IMR-90 (cell line): Measurements from ENCODE around the gene CBS. TPM values are rescaled to one million over a fixed set of nuclear protein-coding genes. Genes with fewer than 3 reads are reported as not detected.
"Not testable (repeated sequence)": the region's sequence is repeated elsewhere in the genome, so short reads cannot be mapped to it uniquely, and the experiment has no call there.

Source experiments
- ATAC-seq: fragments of 200-7000 bp; cut with Tn5 transposase; 2 replicates; pipeline ENCODE4 v1.9.1; 2020; ENCODE audit warnings: low read depth, mild to moderate bottlenecking, moderate library complexity
- BruUV-seq: library from RNA; stranded (reverse); fragments of 400-500 nt; replicated peaks from 2 replicates; lab custom pipeline; 2021; lab: Mats Ljungman, UMichigan
- CTCF ChIA-PET: fragments of 300-600 bp; formaldehyde crosslinking; extraction: SDS; loops from one replicate; lab custom pipeline; 2021; ENCODE audit warnings: antibody characterized with exemption; lab: Yijun Ruan, JAX
- POLR2A ChIA-PET: fragments of 300-600 bp; sonication (Branson Sonifier 250); formaldehyde crosslinking; loops from one replicate; lab custom pipeline; 2022; ENCODE audit warnings: antibody characterized with exemption; ENCODE audit not compliant: unreplicated experiment; lab: Charles Lee
- DNase-seq: peaks from one replicate; pipeline ENCODE4 v3.0.0; 2013
- H2AFZ ChIP-seq: replicated peaks from 2 replicates; pipeline ENCODE3; 2013; ENCODE audit warnings: low read length, mild to moderate bottlenecking; ENCODE audit not compliant: poor library complexity
- H2AK5ac ChIP-seq: 2 replicates; pipeline ENCODE4 v1.6.1; 2013; ENCODE audit warnings: low read depth, low read length, inconsistent platforms
- H2AK9ac ChIP-seq: replicated peaks from 2 replicates; pipeline ENCODE3; 2013; ENCODE audit warnings: mild to moderate bottlenecking, low read depth, low read length, moderate library complexity; ENCODE audit not compliant: poor library complexity
- H2BK120ac ChIP-seq: 2 replicates; pipeline ENCODE4 v1.6.1; 2013; ENCODE audit warnings: low read depth, low read length, inconsistent platforms
- H2BK15ac ChIP-seq: 3 replicates; pipeline ENCODE4 v1.6.1; 2013; ENCODE audit warnings: low read depth, low read length, inconsistent platforms
- H2BK20ac ChIP-seq: 2 replicates; pipeline ENCODE4 v1.6.1; 2013; ENCODE audit warnings: low read depth, mild to moderate bottlenecking, inconsistent platforms, low read length, moderate library complexity
- H2BK5ac ChIP-seq: 2 replicates; pipeline ENCODE4 v1.6.1; 2013; ENCODE audit warnings: mild to moderate bottlenecking, low read depth, low read length, inconsistent platforms; ENCODE audit not compliant: poor library complexity, severe bottlenecking
- H3K14ac ChIP-seq: replicated peaks from 2 replicates; pipeline ENCODE4 v1.6.1; 2013; ENCODE audit warnings: low read depth, low read length, inconsistent platforms
- H3K18ac ChIP-seq: 2 replicates; pipeline ENCODE4 v1.6.1; 2013; ENCODE audit warnings: low read depth, low read length, control low read depth
- H3K23ac ChIP-seq: 2 replicates; pipeline ENCODE4 v1.6.1; 2013; ENCODE audit warnings: low read depth, low read length, inconsistent platforms
- H3K27ac ChIP-seq: 2 replicates; pipeline ENCODE4 v1.5.1; 2013; ENCODE audit warnings: mild to moderate bottlenecking, control low read depth, low read length; ENCODE audit not compliant: insufficient read depth
- H3K27me3 ChIP-seq: 2 replicates; pipeline ENCODE4 v1.6.1; 2013; ENCODE audit warnings: low read length; ENCODE audit not compliant: control insufficient read depth, insufficient read depth
- H3K36me3 ChIP-seq: 2 replicates; pipeline ENCODE4 v1.6.1; 2013; ENCODE audit warnings: low read length, mixed read lengths; ENCODE audit not compliant: control insufficient read depth, insufficient read depth
- H3K4ac ChIP-seq: 2 replicates; pipeline ENCODE4 v1.6.1; 2013; ENCODE audit warnings: low read depth, low read length, inconsistent platforms
- H3K4me1 ChIP-seq: 2 replicates; pipeline ENCODE4 v1.6.1; 2013; ENCODE audit warnings: low read length, mixed read lengths; ENCODE audit not compliant: control insufficient read depth, insufficient read depth
- H3K4me2 ChIP-seq: 2 replicates; pipeline ENCODE4 v1.6.1; 2013; ENCODE audit warnings: low read depth, mild to moderate bottlenecking, control low read depth, low read length, moderate library complexity
- H3K4me3 ChIP-seq: 2 replicates; pipeline ENCODE4 v1.5.1; 2013; ENCODE audit warnings: low read depth, mild to moderate bottlenecking, control low read depth, low read length, moderate library complexity; ENCODE audit not compliant: insufficient read depth
- H3K56ac ChIP-seq: 2 replicates; pipeline ENCODE4 v1.6.1; 2013; ENCODE audit warnings: low read length, inconsistent platforms; ENCODE audit not compliant: insufficient read depth; ENCODE audit errors: extremely low read depth
- H3K79me1 ChIP-seq, 2 experiments: 2 replicates each; pipeline ENCODE4 v1.6.1; 2013; ENCODE audit warnings: low read length in 2 of 2, inconsistent platforms in 1 of 2, low read depth in 1 of 2
- H3K9ac ChIP-seq: 2 replicates; pipeline ENCODE4 v1.6.1; 2013; ENCODE audit warnings: low read depth, low read length, control low read depth
- H3K9me1 ChIP-seq: 2 replicates; pipeline ENCODE4 v1.6.1; 2013; ENCODE audit warnings: low read length, inconsistent platforms; ENCODE audit not compliant: insufficient read depth
- H3K9me3 ChIP-seq: 2 replicates; pipeline ENCODE4 v1.6.1; 2013; ENCODE audit warnings: low read length; ENCODE audit not compliant: control insufficient read depth, insufficient read depth
- H4K20me1 ChIP-seq: 2 replicates; pipeline ENCODE4 v1.6.1; 2013; ENCODE audit warnings: low read length, inconsistent platforms; ENCODE audit not compliant: insufficient read depth
- H4K5ac ChIP-seq: 2 replicates; pipeline ENCODE4 v1.6.1; 2013; ENCODE audit warnings: mild to moderate bottlenecking, low read depth, low read length, control low read depth
- H4K8ac ChIP-seq, 2 experiments: 2 replicates each; pipeline ENCODE4 v1.6.1; 2013; ENCODE audit warnings: low read depth in 2 of 2, low read length in 2 of 2, control low read depth in 1 of 2, inconsistent platforms in 1 of 2
- H4K91ac ChIP-seq: 2 replicates; pipeline ENCODE4 v1.6.1; 2013; ENCODE audit warnings: low read depth, low read length, inconsistent platforms; ENCODE audit not compliant: insufficient read depth
- WGBS, 2 experiments: methylation state at CpG; one replicate each; pipeline versions ENCODE4 v1.1.5 to v1.1.7; 2013; ENCODE audit warnings: missing lambda C conversion rate in 2 of 2; ENCODE audit not compliant: insufficient read length in 1 of 2; ENCODE audit errors: extremely low coverage in 2 of 2; 5-methylcytosine and 5-hydroxymethylcytosine counted together
- dilution Hi-C: fragments of 300-500 bp; cut with HindIII; formaldehyde crosslinking; loops from one replicate; pipeline ENCODE4 v1.14.3; 2018; ENCODE audit warnings: low sequenced_read_pairs; ENCODE audit not compliant: unreplicated experiment
- in situ Hi-C: fragments of 300-500 bp; cut with MboI; formaldehyde crosslinking; loops from 3 replicates; pipeline ENCODE4 v1.14.3; 2019; ENCODE audit warnings: low sequenced_read_pairs, inconsistent platforms, mixed read lengths
- intact Hi-C: fragments of 100-400 bp; cut with micrococcal nuclease; formaldehyde crosslinking; loops from 2 replicates; pipeline ENCODE4 v1.10.0; 2022
- polyA plus RNA-seq, 3 experiments: library from polyadenylated mRNA; depleted of rRNA; stranded (reverse); fragments of >200 nt; gene quantifications; 2 replicates each; pipeline ENCODE4 v1.2.3, GENCODE V29; 2012; ENCODE audit warnings: low replicate concordance in 1 of 3
- total RNA-seq: library from RNA; depleted of rRNA; stranded (reverse); fragments of >200 nt; gene quantifications from 2 replicates; pipeline ENCODE4 v1.2.3, GENCODE V29; 2012

CBS gene
- total and polyA plus RNA-seq, 2 of the 4 experiments (the other 2 are of a cell fraction): 38.5 to 54.3 TPM

DNA sequence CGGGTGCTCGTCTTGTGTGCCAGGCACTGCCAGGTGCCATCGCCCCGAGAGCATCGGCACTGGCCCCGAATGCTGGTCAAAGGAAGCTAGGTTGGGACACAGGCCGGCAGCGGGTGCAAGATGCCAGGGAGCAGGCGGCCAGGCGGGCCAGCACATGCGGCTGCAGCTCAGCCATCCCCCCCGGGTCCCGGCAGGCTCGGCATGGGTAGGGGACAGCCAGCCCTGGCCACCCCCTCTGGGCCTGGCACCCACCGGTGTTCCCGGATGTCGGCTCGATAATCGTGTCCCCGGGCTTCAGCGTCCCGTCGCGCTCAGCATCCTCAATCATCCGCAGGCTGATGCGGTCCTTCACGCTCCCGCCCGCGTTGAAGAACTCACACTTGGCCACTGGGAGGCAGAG is 9.6 kb downstream of the CBS start:
- H3K9me1 ChIP-seq, BruUV-seq: not testable (repeated sequence)

DNA sequence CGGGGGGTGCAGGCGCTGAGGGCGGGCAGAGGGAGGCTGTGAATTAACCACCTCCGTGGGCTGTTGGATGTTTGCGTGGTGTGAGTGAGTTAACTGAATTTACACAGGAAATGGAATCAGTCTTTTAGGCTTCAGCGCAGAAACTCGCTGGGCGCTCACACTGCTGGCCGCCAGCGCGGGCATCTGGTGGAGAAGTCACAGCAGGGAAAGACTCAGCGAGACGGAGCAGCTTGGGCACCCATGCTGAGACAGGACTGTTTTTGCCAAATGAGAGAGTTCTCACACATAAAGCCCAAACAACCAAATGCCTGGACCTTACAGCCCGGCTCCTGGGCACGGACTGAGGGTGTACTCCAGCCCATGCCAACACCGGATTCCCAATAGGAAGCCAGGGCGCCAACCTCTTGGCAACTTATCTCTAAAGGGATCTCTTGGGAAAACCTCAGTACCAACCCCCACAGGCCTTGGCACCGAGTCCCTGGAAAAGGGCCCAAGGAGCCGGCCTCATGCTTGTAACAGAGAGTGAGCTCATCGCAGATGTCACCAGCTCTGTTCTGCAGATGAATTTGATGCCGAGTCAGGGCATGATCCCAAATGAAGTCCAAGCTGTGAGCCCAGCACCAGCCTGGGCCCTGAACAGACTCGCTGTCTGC is 11.2 kb downstream of the CBS start:
- H4K91ac ChIP-seq, H3K9ac ChIP-seq, DNase-seq, H3K18ac ChIP-seq, H2BK120ac ChIP-seq, H2BK15ac ChIP-seq, H2BK20ac ChIP-seq, H2AK5ac ChIP-seq, H3K36me3 ChIP-seq, ATAC-seq, H3K4ac ChIP-seq, H3K9me3 ChIP-seq, H2BK5ac ChIP-seq, H3K14ac ChIP-seq, POLR2A ChIA-PET, H3K27me3 ChIP-seq, H3K4me2 ChIP-seq, H3K9me1 ChIP-seq, H3K4me3 ChIP-seq, H3K79me1 ChIP-seq, H2AFZ ChIP-seq, H3K27ac ChIP-seq, H4K5ac ChIP-seq, BruUV-seq, H3K23ac ChIP-seq, H3K56ac ChIP-seq, H4K20me1 ChIP-seq, H2AK9ac ChIP-seq, CTCF ChIA-PET, H3K4me1 ChIP-seq, intact Hi-C loops, dilution Hi-C loops, in situ Hi-C loops, H4K8ac ChIP-seq: not testable (repeated sequence)
- WGBS, 2 experiments: no CpG with 5 or more reads among the region's 22 CpGs

More for the DNA sequence above, 9.6 kb downstream of the CBS start:
- CTCF ChIA-PET, H3K79me1 ChIP-seq, H3K9me3 ChIP-seq, H3K4ac ChIP-seq, H2BK20ac ChIP-seq, H3K9ac ChIP-seq, DNase-seq, H3K36me3 ChIP-seq, in situ Hi-C loops, H3K14ac ChIP-seq, H4K91ac ChIP-seq, H2BK5ac ChIP-seq, H2BK120ac ChIP-seq, H3K4me2 ChIP-seq, H2BK15ac ChIP-seq, POLR2A ChIA-PET, H2AFZ ChIP-seq, H4K8ac ChIP-seq, H3K4me1 ChIP-seq, H4K20me1 ChIP-seq, H3K27me3 ChIP-seq, intact Hi-C loops, H3K4me3 ChIP-seq, H2AK5ac ChIP-seq, H3K18ac ChIP-seq, dilution Hi-C loops, H4K5ac ChIP-seq, H3K56ac ChIP-seq, H3K27ac ChIP-seq, H2AK9ac ChIP-seq, H3K23ac ChIP-seq, ATAC-seq: not testable (repeated sequence)
- no CpG with 5 or more reads among the region's 30 CpGs for WGBS, 2 experiments
